GM19023 (cell line): ENCODE data around the gene CCDC127.

Experiments
- ATAC-seq: cut with Tn5 transposase; IDR thresholded peaks from one replicate; pipeline ENCODE4 v1.9.1; 2021; ENCODE audit warnings: mild to moderate bottlenecking, moderate library complexity; ENCODE audit not compliant: unreplicated experiment

Gene CCDC127

DNA sequence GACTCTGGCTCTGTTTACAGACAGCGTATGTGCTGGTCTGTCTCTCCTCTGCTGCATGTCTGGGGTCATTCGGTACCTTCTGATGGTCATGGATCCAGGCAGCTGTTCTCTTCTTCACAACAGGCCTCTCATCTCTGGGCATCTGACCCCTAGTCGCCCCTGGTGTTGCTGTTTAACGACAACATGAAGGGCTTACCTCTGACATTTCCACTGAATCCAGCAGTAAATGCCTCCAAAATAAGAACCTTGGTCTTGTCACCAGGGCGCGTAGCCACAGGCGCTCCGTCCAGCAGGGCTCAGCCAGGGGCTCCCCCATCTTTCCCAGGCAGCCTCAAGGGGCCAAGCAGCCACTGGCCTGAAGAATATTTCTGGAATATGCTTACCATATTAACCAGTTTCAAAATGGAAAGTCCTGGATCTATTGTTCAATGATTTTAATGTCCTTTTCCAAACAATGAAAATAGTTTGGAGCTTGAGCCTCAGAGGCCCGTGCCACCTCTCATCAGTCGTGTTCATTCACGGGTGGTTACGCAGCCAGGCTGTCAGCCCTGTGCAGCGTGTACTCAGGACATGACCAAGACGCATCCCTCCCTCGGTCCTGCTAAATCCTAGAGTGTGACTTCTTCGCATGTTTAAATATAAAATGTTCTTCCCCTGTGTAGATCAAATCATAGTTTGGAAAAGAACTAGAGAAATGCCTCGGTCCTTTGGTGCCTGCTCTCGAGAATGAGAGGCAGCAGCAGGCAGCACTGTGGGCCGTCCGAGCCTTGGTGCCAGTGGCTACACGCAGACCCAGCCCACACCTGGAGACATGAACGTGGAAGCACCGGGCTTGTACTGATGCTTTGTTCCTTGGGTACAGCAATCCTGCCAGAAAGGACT, 56.8 kb downstream of the CCDC127 start:
- ATAC-seq, result no peak

- ATAC-seq, result no peak
Observed at GRCh38 chr5:160173-160510, 57.8 kb downstream of the CCDC127 start.

DNA sequence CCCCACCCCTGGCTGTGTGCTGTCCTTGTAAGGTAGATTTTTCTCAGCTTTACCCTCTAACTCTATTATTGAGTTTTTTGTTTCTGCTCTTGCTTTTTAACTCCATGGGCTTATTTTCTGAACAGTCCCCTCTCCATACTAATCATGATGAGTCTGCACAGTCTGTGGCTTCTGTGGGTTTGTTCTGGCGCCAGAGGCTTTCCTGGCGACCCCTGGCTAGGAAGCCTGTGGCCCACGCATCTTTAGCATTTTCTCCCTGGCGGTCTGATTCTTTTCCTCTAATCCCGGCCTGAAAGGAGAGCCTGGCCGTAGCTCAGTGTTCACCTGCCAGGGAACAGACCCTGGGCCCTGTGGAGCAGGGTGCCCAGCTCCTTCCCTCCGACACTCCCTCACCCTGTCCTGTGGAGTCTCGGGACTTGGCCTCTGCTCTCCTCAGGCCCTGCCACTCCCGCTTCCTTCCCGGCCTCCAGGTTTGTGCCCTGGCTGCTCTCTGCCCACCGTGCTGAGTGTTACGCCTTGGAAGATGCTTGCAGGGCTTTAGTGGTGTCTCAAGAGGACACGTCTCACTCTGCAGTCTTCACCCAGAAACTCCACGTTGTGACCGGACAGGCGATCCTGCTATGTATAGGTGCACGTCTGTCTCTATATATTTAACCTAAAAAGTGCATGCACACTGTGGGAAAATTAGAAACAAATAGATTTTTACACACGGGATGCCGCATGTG, 58.3 kb downstream of the CCDC127 start:
- ATAC-seq, result no peak

GRCh38 chr5:158807-159447, 59.0 kb downstream of the CCDC127 start:
- ATAC-seq, result no peak

DNA sequence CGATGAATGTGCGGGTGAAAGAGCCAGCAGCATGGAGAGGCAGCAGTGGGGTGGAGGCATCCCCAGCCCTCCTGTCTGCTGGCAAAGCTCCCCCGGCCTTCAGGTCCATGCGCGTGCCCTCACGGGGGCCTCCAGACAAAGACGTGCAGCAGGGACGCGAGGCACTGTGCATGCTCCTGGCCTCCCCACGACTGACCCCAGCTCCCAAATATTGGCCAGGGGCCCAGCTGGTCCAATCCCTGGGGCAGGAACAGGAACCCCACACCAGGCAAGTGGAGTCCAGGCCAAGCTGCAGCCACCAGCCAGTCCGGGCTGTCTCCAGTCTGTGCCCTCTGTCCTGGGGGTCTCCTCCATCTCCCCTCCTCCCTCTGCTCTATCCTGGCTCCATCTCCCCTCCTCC, 60.2 kb downstream of the CCDC127 start:
- ATAC-seq, result no peak

DNA sequence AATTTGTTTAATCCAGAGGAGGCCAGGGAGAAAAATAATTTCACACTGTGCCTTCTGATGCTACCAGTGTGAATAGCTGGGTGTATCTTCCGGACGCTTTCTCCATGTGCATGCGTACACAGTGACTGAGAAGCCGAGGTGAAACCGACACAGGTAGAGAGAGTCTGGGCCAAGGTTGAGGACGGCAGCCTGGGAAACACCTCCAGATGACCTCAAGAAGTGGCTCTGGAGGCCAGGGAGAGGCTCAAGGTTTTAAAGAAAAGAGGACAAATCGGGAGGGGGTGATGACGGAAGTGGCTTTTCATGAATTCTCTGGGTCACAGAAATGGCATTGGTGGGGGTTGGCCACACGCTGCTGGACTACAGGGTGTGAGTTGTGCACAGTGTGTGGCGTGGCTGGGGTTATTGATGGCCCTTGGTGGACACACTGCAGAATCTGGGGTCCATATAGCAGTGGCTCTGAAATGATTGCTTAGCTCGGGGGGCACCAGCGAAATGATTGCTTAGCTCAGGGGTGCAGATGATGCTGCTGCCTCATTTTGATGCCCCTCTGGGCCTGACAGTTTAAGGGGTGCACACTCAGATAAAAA, 60.7 kb downstream of the CCDC127 start:
- no peak for ATAC-seq

DNA sequence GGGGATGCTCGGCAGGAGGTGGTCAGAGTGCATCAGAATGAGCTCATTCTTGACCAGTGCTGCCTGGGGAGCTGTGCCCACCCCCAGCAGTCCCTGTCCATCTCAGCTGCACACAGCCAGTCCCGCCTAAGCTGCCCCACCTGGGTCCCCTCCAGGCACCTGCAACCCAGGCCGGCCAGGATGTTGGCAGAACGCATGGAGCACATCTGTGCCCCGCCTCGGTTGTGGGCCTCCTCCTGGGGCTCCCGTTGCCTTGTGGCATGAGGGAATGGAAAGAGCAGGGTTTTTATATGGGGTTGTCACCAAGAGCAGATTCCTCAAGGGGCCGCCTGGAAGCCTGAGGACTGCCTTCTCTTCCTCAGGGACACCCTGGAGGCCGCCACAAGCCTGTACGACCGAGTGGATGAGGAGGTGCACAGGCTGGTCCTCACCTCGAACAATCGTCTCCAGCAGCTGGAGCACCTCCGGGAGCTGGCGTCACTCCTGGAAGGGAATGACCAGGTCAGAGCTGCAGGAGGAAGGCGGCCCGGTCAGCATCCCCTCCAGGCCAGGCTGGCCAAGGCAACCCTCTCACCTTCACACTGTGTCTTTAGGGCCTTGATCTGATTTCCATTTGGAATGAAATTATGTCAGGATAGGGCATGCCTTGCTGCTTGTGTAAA, 61.4 kb downstream of the CCDC127 start:
- ATAC-seq, result no peak

DNA sequence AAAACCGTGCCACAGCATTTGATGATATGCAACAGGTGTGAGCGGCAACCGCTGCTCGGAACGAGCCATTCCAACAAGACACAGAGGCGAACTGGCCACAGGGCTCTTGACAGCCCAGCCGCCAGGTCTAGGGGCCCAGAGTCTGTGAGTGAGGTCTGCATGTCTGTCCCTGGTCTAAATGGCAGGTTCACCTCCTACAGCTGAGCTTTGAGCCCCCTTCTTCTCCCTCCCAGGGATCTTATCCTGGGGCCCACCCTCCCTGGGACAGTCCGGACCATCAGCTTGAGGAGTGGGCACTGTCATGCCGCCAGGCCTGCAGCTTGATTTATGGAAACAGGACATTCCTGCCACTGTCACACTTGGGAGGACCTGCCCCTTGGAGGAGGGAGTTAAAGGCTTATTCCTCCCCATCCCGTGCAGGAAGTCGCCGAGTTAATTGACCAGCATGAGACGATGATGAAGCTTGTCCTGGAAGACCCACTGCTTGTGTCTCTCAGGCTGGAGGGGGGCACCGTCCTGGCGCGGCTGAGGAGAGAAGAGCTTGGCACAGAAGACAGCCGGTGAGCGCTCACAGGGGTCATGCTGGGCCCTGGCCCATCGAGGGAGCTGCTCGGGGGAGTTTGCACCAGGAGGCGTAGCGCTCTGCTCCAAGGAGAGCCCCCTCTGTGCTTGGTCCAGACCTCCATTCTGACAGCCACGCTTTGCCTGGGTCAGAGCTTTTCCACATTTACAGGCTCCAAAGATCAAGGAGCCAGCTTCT, 62.1 kb downstream of the CCDC127 start:
- ATAC-seq, result no peak

GRCh38 chr5:154826-155225, 63.1 kb downstream of the CCDC127 start:
- no peak for ATAC-seq

GRCh38 chr5:154236-154635, 63.7 kb downstream of the CCDC127 start:
- no peak for ATAC-seq

DNA sequence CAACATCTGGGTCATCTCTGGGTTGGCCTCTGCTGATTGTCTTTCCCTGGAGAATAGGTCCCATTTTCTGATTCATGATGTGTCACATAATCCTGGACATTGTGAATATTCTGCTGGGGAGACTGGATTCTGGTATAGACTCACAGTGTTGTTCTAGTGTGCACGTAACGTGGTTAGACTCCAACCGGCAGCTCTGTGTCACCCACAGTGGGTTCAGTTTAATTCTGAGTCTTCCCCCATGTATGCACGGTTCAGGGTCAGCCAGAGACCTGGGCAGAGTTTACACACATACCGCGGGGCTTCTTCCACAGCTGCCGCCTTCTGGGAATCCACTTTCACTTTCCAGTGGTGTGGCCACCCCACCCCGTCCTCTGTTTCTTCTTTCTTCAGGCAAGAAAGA, 64.7 kb downstream of the CCDC127 start:
- ATAC-seq, result no peak

DNA sequence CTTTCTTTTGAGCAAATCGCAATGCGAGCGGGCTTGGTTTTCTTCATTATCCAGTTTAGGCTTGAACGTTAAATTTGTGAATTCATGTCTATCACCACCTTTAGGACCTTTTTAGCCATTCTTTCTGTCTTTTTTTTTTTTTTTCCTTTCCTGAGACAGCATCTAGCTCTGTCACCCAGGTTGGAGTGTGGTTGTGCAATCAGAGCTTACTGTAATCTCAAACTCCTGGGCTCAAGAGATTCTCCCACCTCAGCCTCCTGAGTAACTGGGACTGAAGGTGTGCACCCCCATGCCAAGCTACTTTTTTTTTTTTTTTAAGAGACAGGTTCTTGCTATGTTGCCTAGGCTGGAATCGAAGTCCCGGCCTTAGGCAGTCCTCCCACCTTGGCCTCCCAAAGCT, 65.9 kb downstream of the CCDC127 start:
- no peak for ATAC-seq

GRCh38 chr5:150746-151145, 67.2 kb downstream of the CCDC127 start:
- no peak for ATAC-seq

- no peak for ATAC-seq
Observed at GRCh38 chr5:149745-150485, 68.0 kb downstream of the CCDC127 start.

- no peak for ATAC-seq
Observed at GRCh38 chr5:147751-148150, 70.2 kb downstream of the CCDC127 start.
